ENCODE data around the gene NFE2L2. TPM values are rescaled to one million over a fixed set of nuclear protein-coding genes. Genes with fewer than 3 reads are reported as not detected.

Gene NFE2L2
- total and polyA plus RNA-seq, 9 of the 15 experiments (the other 6 are each of a cell fraction or from before 2014, with no cell fraction given) = 29.3 to 120 (median 59.3) TPM

- TF ChIP-seq ZMIZ1 (IDR thresholded peaks at IDR 0.05; ENCODE audit: low read depth in 2 of 2, low read length in 2 of 2) (no peak), THAP7 (CRISPR knock-in tag; IDR thresholded peaks at IDR 0.05) (no peak), HMBOX1 (IDR thresholded peaks at IDR 0.05) (peak; percentile 59; the same call in 1 of the 2 replicates), TCF3 (CRISPR knock-in tag; IDR thresholded peaks at IDR 0.05) (peak; percentile 77), FUS (optimal IDR thresholded peaks at IDR 0.05; ENCODE audit: low read depth, low read length) (no peak), CC2D1A (IDR thresholded peaks at IDR 0.05) (no peak), XRCC5 (IDR thresholded peaks at IDR 0.05; ENCODE audit: low read depth, low read length) (no peak), PHF8 (IDR thresholded peaks at IDR 0.05; ENCODE audit: borderline replicate concordance, low read length) (no peak), SLC30A9 (CRISPR knock-in tag; IDR thresholded peaks at IDR 0.05) (no peak), PRMT5 (CRISPR knock-in tag; IDR thresholded peaks at IDR 0.05) (no peak), PRPF4 (IDR thresholded peaks at IDR 0.05; ENCODE audit: insufficient read depth, low read depth, low read length, poor library complexity, severe bottlenecking) (no peak), JUND (IDR thresholded peaks at IDR 0.05; ENCODE audit: borderline replicate concordance, low read depth, low read length) (peak; percentile 95), JUND (tag; IDR thresholded peaks at IDR 0.05; ENCODE audit: borderline replicate concordance, low read depth, low read length) (peak; percentile 93; the same call in 2 of the 3 replicates), THRB (CRISPR knock-in tag; conservative IDR thresholded peaks at IDR 0.05) (no peak; the same call in 1 of the 2 replicates), ZSCAN29 (IDR thresholded peaks at IDR 0.05) (no peak), SRSF7 (optimal IDR thresholded peaks at IDR 0.05; ENCODE audit: low read depth, low read length) (no peak)
These were observed 22.2 kb downstream of the NFE2L2 start (continued) for GRCh38 chr2:177242121-177242987.

Measured in K562 (cell line).